WTC11 (cell line): ENCODE results near the gene CACNG7.

Source experiments
- ESRRA ChIP-seq: sonication (generic); formaldehyde crosslinking; IDR thresholded peaks from 2 replicates; pipeline ENCODE4 v1.8.1; 2022; ENCODE audit warnings: mild to moderate bottlenecking, missing genetic modification reagents, borderline replicate concordance
- GABPB1 ChIP-seq: sonication (generic); formaldehyde crosslinking; IDR thresholded peaks from 2 replicates; pipeline ENCODE4 v1.8.1; 2023; ENCODE audit warnings: mild to moderate bottlenecking, missing genetic modification reagents
- NR1H2 ChIP-seq: sonication (generic); formaldehyde crosslinking; IDR thresholded peaks from 2 replicates; pipeline ENCODE4 v1.9.0; 2021; ENCODE audit warnings: mild to moderate bottlenecking, moderate library complexity, missing genetic modification reagents
- NR2C2 ChIP-seq: sonication (generic); formaldehyde crosslinking; IDR thresholded peaks from 2 replicates; pipeline ENCODE4 v1.8.0; 2022; ENCODE audit warnings: mild to moderate bottlenecking, missing genetic modification reagents
- NR3C1 ChIP-seq: sonication (generic); formaldehyde crosslinking; conservative IDR thresholded peaks from 2 replicates; pipeline ENCODE4 v1.8.1; 2023; ENCODE audit warnings: low read depth, mild to moderate bottlenecking, missing genetic modification reagents
- RELA ChIP-seq: sonication (generic); formaldehyde crosslinking; IDR thresholded peaks from 2 replicates; pipeline ENCODE4 v1.8.1; 2022; ENCODE audit warnings: missing genetic modification reagents, mild to moderate bottlenecking, borderline replicate concordance
- TCF7 ChIP-seq: sonication (generic); formaldehyde crosslinking; IDR thresholded peaks from 2 replicates; pipeline ENCODE4 v1.8.0; 2022; ENCODE audit warnings: mild to moderate bottlenecking, low read depth, missing genetic modification reagents, moderate library complexity
- ZNF317 ChIP-seq: sonication (generic); formaldehyde crosslinking; IDR thresholded peaks from 2 replicates; pipeline ENCODE4 v1.8.1; 2023; ENCODE audit warnings: low read depth, mild to moderate bottlenecking, moderate library complexity, missing genetic modification reagents, borderline replicate concordance
- ZNF396 ChIP-seq: fragments of 250-450 bp; sonication (Bioruptor Pico); IDR thresholded peaks from 2 replicates; pipeline ENCODE4 v1.8.0; 2021; ENCODE audit warnings: mild to moderate bottlenecking, moderate library complexity, borderline replicate concordance
- TF ChIP-seq, protein P1 (sequence below): fragments of 200-600 bp; IDR thresholded peaks from 2 replicates; pipeline ENCODE4 v1.8.0; 2022; ENCODE audit warnings: antibody characterized with exemption
- TF ChIP-seq, protein P2 (sequence below): sonication (generic); formaldehyde crosslinking; IDR thresholded peaks from 2 replicates; pipeline ENCODE4 v1.8.1; 2022; ENCODE audit warnings: mild to moderate bottlenecking, moderate library complexity, missing genetic modification reagents
- TF ChIP-seq, protein P3 (sequence below): sonication (generic); formaldehyde crosslinking; conservative IDR thresholded peaks from 2 replicates; pipeline ENCODE4 v1.8.1; 2023; ENCODE audit warnings: mild to moderate bottlenecking, low read depth, missing genetic modification reagents, moderate library complexity

DNA sequence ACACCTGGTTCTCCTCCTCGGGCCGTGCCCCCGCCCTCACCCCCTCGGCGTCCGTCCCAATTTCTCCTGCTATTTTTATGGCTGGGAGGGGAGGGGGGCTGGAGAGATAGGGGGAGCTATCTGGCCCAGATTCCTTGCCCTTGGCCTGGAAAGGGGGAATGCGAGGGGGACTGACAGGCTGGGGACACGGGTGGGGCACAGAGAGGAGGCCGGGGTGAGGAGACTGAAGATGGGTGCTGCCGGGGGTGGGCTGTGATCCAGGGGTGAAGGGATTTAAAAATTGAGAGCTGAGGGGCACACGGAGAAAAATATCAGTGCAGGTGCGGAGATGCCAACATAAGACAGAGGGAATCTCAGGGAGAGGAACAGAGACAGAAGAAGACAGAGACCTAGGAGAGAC lies 24.8 kb upstream of the CACNG7 start:
- TF ChIP-seq, protein P1, sequence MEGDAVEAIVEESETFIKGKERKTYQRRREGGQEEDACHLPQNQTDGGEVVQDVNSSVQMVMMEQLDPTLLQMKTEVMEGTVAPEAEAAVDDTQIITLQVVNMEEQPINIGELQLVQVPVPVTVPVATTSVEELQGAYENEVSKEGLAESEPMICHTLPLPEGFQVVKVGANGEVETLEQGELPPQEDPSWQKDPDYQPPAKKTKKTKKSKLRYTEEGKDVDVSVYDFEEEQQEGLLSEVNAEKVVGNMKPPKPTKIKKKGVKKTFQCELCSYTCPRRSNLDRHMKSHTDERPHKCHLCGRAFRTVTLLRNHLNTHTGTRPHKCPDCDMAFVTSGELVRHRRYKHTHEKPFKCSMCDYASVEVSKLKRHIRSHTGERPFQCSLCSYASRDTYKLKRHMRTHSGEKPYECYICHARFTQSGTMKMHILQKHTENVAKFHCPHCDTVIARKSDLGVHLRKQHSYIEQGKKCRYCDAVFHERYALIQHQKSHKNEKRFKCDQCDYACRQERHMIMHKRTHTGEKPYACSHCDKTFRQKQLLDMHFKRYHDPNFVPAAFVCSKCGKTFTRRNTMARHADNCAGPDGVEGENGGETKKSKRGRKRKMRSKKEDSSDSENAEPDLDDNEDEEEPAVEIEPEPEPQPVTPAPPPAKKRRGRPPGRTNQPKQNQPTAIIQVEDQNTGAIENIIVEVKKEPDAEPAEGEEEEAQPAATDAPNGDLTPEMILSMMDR: no peak
- no peak for TF ChIP-seq GABPB1 (CRISPR knock-in tag)
- TF ChIP-seq, protein P2, sequence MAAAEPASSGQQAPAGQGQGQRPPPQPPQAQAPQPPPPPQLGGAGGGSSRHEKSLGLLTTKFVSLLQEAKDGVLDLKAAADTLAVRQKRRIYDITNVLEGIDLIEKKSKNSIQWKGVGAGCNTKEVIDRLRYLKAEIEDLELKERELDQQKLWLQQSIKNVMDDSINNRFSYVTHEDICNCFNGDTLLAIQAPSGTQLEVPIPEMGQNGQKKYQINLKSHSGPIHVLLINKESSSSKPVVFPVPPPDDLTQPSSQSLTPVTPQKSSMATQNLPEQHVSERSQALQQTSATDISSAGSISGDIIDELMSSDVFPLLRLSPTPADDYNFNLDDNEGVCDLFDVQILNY (CRISPR knock-in tag): no peak
- no peak for TF ChIP-seq NR2C2 (CRISPR knock-in tag)
- TF ChIP-seq ZNF317 (CRISPR knock-in tag): no peak
- TF ChIP-seq ZNF396 (CRISPR knock-in tag): no peak
- no peak for TF ChIP-seq NR1H2 (CRISPR knock-in tag)
- TF ChIP-seq, protein P3, sequence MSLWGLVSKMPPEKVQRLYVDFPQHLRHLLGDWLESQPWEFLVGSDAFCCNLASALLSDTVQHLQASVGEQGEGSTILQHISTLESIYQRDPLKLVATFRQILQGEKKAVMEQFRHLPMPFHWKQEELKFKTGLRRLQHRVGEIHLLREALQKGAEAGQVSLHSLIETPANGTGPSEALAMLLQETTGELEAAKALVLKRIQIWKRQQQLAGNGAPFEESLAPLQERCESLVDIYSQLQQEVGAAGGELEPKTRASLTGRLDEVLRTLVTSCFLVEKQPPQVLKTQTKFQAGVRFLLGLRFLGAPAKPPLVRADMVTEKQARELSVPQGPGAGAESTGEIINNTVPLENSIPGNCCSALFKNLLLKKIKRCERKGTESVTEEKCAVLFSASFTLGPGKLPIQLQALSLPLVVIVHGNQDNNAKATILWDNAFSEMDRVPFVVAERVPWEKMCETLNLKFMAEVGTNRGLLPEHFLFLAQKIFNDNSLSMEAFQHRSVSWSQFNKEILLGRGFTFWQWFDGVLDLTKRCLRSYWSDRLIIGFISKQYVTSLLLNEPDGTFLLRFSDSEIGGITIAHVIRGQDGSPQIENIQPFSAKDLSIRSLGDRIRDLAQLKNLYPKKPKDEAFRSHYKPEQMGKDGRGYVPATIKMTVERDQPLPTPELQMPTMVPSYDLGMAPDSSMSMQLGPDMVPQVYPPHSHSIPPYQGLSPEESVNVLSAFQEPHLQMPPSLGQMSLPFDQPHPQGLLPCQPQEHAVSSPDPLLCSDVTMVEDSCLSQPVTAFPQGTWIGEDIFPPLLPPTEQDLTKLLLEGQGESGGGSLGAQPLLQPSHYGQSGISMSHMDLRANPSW: no peak
- TF ChIP-seq ESRRA (CRISPR knock-in tag): no peak
- no peak for TF ChIP-seq TCF7 (CRISPR knock-in tag)
- no peak for TF ChIP-seq NR3C1
- TF ChIP-seq RELA: no peak
